ENCODE measurements around the gene EXT2.

The EXT2 gene

GRCh38 chr11:44207292-44207691 is 111.8 kb downstream of the EXT2 start:
- TF ChIP-seq SIN3A (IDR thresholded peaks at IDR 0.05; ENCODE audit: borderline replicate concordance, insufficient read depth, low read length) (no peak), POLR2AphosphoS5 (IDR thresholded peaks at IDR 0.05; ENCODE audit: low read depth, low read length) (no peak), TAF1 (IDR thresholded peaks at IDR 0.05; ENCODE audit: borderline replicate concordance, insufficient read depth, low read length) (no peak), FOXP2 (optimal IDR thresholded peaks at IDR 0.05; ENCODE audit: borderline replicate concordance, extremely low read depth, extremely low read length, insufficient read depth) (no peak)

GRCh38 chr11:44208976-44209603 is 113.6 kb downstream of the EXT2 start:
- TF ChIP-seq TAF1 (IDR thresholded peaks at IDR 0.05; ENCODE audit: borderline replicate concordance, insufficient read depth, low read length) (no peak), POLR2AphosphoS5 (IDR thresholded peaks at IDR 0.05; ENCODE audit: low read depth, low read length) (no peak), SIN3A (IDR thresholded peaks at IDR 0.05; ENCODE audit: borderline replicate concordance, insufficient read depth, low read length) (no peak), FOXP2 (optimal IDR thresholded peaks at IDR 0.05; ENCODE audit: borderline replicate concordance, extremely low read depth, extremely low read length, insufficient read depth) (no peak)
- TF ChIP-seq, protein P1, sequence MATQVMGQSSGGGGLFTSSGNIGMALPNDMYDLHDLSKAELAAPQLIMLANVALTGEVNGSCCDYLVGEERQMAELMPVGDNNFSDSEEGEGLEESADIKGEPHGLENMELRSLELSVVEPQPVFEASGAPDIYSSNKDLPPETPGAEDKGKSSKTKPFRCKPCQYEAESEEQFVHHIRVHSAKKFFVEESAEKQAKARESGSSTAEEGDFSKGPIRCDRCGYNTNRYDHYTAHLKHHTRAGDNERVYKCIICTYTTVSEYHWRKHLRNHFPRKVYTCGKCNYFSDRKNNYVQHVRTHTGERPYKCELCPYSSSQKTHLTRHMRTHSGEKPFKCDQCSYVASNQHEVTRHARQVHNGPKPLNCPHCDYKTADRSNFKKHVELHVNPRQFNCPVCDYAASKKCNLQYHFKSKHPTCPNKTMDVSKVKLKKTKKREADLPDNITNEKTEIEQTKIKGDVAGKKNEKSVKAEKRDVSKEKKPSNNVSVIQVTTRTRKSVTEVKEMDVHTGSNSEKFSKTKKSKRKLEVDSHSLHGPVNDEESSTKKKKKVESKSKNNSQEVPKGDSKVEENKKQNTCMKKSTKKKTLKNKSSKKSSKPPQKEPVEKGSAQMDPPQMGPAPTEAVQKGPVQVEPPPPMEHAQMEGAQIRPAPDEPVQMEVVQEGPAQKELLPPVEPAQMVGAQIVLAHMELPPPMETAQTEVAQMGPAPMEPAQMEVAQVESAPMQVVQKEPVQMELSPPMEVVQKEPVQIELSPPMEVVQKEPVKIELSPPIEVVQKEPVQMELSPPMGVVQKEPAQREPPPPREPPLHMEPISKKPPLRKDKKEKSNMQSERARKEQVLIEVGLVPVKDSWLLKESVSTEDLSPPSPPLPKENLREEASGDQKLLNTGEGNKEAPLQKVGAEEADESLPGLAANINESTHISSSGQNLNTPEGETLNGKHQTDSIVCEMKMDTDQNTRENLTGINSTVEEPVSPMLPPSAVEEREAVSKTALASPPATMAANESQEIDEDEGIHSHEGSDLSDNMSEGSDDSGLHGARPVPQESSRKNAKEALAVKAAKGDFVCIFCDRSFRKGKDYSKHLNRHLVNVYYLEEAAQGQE (IDR thresholded peaks at IDR 0.05; ENCODE audit: insufficient read depth in 1 of 2, low read depth in 2 of 2, low read length in 2 of 2): no peak

- no peak for TF ChIP-seq SIN3A (IDR thresholded peaks at IDR 0.05; ENCODE audit: borderline replicate concordance, insufficient read depth, low read length)
- TF ChIP-seq POLR2AphosphoS5 (IDR thresholded peaks at IDR 0.05; ENCODE audit: low read depth, low read length): no peak
- TF ChIP-seq FOXP2 (optimal IDR thresholded peaks at IDR 0.05; ENCODE audit: borderline replicate concordance, extremely low read depth, extremely low read length, insufficient read depth): no peak
Observed at GRCh38 chr11:44212128-44212527, 116.7 kb downstream of the EXT2 start.

DNA sequence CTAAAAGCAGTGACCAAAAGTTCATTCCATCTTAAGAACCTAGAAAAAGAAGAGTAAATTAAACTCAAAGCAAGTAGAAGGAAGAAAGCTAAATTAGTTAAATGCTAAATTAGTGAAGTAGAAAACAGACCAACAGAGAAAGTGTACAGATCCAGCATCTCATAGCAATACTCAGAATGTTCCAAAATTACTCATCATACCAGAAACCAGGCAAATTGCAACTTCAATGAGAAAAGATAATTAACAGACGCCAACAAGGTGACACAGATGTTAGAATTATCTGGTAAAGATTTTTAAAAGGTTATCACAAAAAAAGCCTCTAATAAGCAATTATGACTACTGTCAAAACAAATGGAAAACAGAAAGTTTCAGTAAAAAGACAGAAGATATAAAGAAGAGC is 117.7 kb downstream of the EXT2 start:
- TF ChIP-seq FOXP2 (optimal IDR thresholded peaks at IDR 0.05; ENCODE audit: borderline replicate concordance, extremely low read depth, extremely low read length, insufficient read depth): no peak
- TF ChIP-seq SIN3A (IDR thresholded peaks at IDR 0.05; ENCODE audit: borderline replicate concordance, insufficient read depth, low read length): no peak
- no peak for TF ChIP-seq TAF1 (IDR thresholded peaks at IDR 0.05; ENCODE audit: borderline replicate concordance, insufficient read depth, low read length)
- TF ChIP-seq POLR2AphosphoS5 (IDR thresholded peaks at IDR 0.05; ENCODE audit: low read depth, low read length): no peak

- TF ChIP-seq SIN3A (IDR thresholded peaks at IDR 0.05; ENCODE audit: borderline replicate concordance, insufficient read depth, low read length): no peak
- TF ChIP-seq, protein P1 (IDR thresholded peaks at IDR 0.05; ENCODE audit: insufficient read depth in 1 of 2, low read depth in 2 of 2, low read length in 2 of 2): no peak
- no peak for TF ChIP-seq POLR2AphosphoS5 (IDR thresholded peaks at IDR 0.05; ENCODE audit: low read depth, low read length)
- TF ChIP-seq TAF1 (IDR thresholded peaks at IDR 0.05; ENCODE audit: borderline replicate concordance, insufficient read depth, low read length): no peak
- TF ChIP-seq FOXP2 (optimal IDR thresholded peaks at IDR 0.05; ENCODE audit: borderline replicate concordance, extremely low read depth, extremely low read length, insufficient read depth): no peak
Observed at GRCh38 chr11:44217432-44217831, 122.0 kb downstream of the EXT2 start.

- TF ChIP-seq TAF1 (IDR thresholded peaks at IDR 0.05; ENCODE audit: borderline replicate concordance, insufficient read depth, low read length) (no peak), SIN3A (IDR thresholded peaks at IDR 0.05; ENCODE audit: borderline replicate concordance, insufficient read depth, low read length) (no peak), POLR2AphosphoS5 (IDR thresholded peaks at IDR 0.05; ENCODE audit: low read depth, low read length) (no peak), FOXP2 (optimal IDR thresholded peaks at IDR 0.05; ENCODE audit: borderline replicate concordance, extremely low read depth, extremely low read length, insufficient read depth) (no peak)
- TF ChIP-seq, protein P1 (IDR thresholded peaks at IDR 0.05; ENCODE audit: insufficient read depth in 1 of 2, low read depth in 2 of 2, low read length in 2 of 2): no peak
Observed at GRCh38 chr11:44219830-44220796, 124.6 kb downstream of the EXT2 start.
